ENCODE results near the gene ANO2. TPM values are rescaled to one million over a fixed set of nuclear protein-coding genes. Genes with fewer than 3 reads are reported as not detected.
A peak's percentile ranks its signal among the peaks of the same experiment; 100 is the strongest.

The ANO2 gene
- total RNA-seq, 1 donor from 2014 or later, result 2.6 TPM

DNA sequence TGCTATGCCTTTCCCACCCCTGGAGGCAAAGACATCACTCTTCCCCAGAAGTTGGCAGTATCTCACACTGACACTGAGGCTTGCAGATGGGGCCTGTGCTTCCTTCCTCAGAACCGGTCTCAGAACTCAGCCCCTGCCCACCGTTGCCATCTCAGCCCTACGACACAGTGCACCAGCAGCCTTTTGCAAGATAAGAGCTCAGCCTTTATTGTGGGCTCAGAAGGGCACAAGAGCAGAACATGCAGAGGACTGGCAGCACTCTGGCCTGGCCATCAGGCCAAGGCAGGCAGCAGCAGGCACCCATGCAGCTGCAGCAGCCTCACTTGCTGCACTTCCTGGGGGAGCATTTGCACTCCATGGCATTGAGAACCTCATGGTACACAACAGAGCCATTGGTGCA is 3.6 kb upstream of the ANO2 start:
- H3K27ac Mint-ChIP-seq, result peak overlapping the region; percentile 86

GRCh38 chr12:5947006-5947405 is 1.9 kb upstream of the ANO2 start:
- Mint-ChIP-seq H3K27ac (peak overlapping the region; percentile 3), H3K27me3 (peaks cover 80% of the 10 kb centered on the region), H3K36me3 (peaks cover 4% of the 10 kb centered on the region), H3K4me1 (ENCODE audit: unreplicated experiment) (peaks cover 5% of the 10 kb centered on the region), H3K4me3 (peak overlapping the region; percentile 88), H3K9me3 (no peaks in the 10 kb centered on the region)
- DNase-seq (ENCODE audit: extremely low spot score, unreplicated experiment), result no peak
- no peak for TF ChIP-seq CTCF (conservative IDR thresholded peaks at IDR 0.05)

More for the DNA sequence above, 3.6 kb upstream of the ANO2 start:
- Mint-ChIP-seq H3K4me1 (ENCODE audit: unreplicated experiment) (peaks cover 5% of the 10 kb centered on the region), H3K4me3 (no peak overlapping the region), H3K9me3 (no peaks in the 10 kb centered on the region), H3K36me3 (peaks cover 9% of the 10 kb centered on the region), H3K27me3 (peaks cover 79% of the 10 kb centered on the region)
- no peak for DNase-seq (ENCODE audit: extremely low spot score, unreplicated experiment)
- no peak for TF ChIP-seq CTCF (conservative IDR thresholded peaks at IDR 0.05)

DNA sequence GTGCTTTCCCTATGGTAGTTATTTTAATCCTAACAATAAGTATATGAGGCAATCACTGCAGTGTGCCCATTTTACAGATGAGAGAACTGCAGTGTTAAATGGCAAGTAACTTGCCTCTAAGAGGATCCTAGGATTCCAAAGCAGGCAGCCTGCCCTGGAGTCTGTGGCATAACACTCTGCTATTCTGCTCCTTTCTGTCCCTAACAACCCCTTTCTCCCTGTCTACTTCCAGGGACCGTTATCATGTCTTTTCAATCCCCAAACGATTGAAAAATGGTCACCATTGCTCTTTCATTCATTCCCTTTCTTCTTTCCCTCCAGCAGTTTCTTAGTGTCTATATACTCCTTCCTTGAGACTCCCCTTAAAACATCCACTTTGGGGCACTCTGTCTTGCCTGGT is 1.3 kb upstream of the ANO2 start:
- no peak for DNase-seq (ENCODE audit: extremely low spot score, unreplicated experiment)
- TF ChIP-seq CTCF (conservative IDR thresholded peaks at IDR 0.05), result no peak
- peaks cover 80% of the 10 kb centered on the region for H3K27me3 Mint-ChIP-seq
- H3K4me1 Mint-ChIP-seq (ENCODE audit: unreplicated experiment), result peaks cover 5% of the 10 kb centered on the region
- H3K36me3 Mint-ChIP-seq, result peaks cover 4% of the 10 kb centered on the region
- no peaks in the 10 kb centered on the region for H3K9me3 Mint-ChIP-seq
- peak overlapping the region; percentile 3 for H3K27ac Mint-ChIP-seq
- H3K4me3 Mint-ChIP-seq, result peak overlapping the region; percentile 88

- DNase-seq (ENCODE audit: extremely low spot score, unreplicated experiment), result no peak
- TF ChIP-seq CTCF (conservative IDR thresholded peaks at IDR 0.05), result no peak
- Mint-ChIP-seq H3K27ac (peak overlapping the region; percentile 80), H3K4me3 (peak overlapping the region; percentile 85), H3K36me3 (peaks cover 10% of the 10 kb centered on the region), H3K9me3 (no peaks in the 10 kb centered on the region), H3K4me1 (ENCODE audit: unreplicated experiment) (no peaks in the 10 kb centered on the region), H3K27me3 (peaks cover 74% of the 10 kb centered on the region)
These were observed 380 bp downstream of the ANO2 start for GRCh38 chr12:5944688-5945070.

DNA sequence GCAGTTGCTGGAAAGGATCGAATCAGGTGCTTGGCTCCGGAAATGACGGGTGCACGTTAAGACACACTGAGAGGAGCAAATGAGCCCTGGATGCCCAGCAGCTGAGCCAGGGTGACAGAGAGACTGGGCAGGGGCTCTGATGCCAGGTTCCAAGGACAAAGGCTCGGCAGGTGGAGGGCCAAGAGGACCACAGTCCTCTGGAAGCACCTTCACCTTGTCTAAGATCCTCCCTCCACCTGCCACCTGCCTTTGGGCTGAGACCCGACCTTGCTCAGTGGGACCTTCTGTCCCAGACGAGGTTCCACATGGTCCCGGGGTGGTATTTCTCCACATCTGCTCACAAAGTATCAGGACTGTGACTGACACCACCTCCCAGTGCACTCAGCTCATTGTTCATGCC is 1.0 kb downstream of the ANO2 start:
- Mint-ChIP-seq H3K4me3 (peak overlapping the region; percentile 85), H3K27me3 (peaks cover 73% of the 10 kb centered on the region), H3K27ac (no peak overlapping the region), H3K36me3 (peaks cover 15% of the 10 kb centered on the region), H3K9me3 (no peaks in the 10 kb centered on the region), H3K4me1 (ENCODE audit: unreplicated experiment) (no peaks in the 10 kb centered on the region)
- DNase-seq (ENCODE audit: extremely low spot score, unreplicated experiment), result no peak
- TF ChIP-seq CTCF (conservative IDR thresholded peaks at IDR 0.05), result no peak

GRCh38 chr12:5941907-5942306 is 3.2 kb downstream of the ANO2 start:
- no peaks in the 10 kb centered on the region for H3K4me1 Mint-ChIP-seq (ENCODE audit: unreplicated experiment)
- peaks cover 15% of the 10 kb centered on the region for H3K36me3 Mint-ChIP-seq
- TF ChIP-seq CTCF (conservative IDR thresholded peaks at IDR 0.05), result no peak
- H3K27ac Mint-ChIP-seq, result no peak overlapping the region
- H3K9me3 Mint-ChIP-seq, result no peaks in the 10 kb centered on the region
- no peak for DNase-seq (ENCODE audit: extremely low spot score, unreplicated experiment)
- peaks cover 63% of the 10 kb centered on the region for H3K27me3 Mint-ChIP-seq
- H3K4me3 Mint-ChIP-seq, result no peak overlapping the region

Measured in type B pancreatic cell (in vitro differentiated cells).